HL-60 (cell line): Measurements from ENCODE around the gene FBN1.

Experiments
- DNase-seq, 2 experiments: peaks; one replicate each; pipeline ENCODE4 v3.0.0-alpha.2; 2010 to 2020; ENCODE audit warnings: low read depth in 1 of 2, low spot score in 1 of 2
- H3K27ac ChIP-seq: fragments of 250-450 bp; sonication (Bioruptor Pico); replicated peaks from 2 replicates; pipeline ENCODE4 v1.5.1; 2020; ENCODE audit warnings: mild to moderate bottlenecking, moderate library complexity
- H3K27me3 ChIP-seq: fragments of 250-450 bp; sonication (Bioruptor Pico); 2 replicates; pipeline ENCODE4 v1.5.1; 2021; ENCODE audit warnings: mild to moderate bottlenecking, moderate library complexity; ENCODE audit not compliant: insufficient read depth, poor library complexity, severe bottlenecking
- H3K4me3 ChIP-seq: replicated peaks from 2 replicates; pipeline ENCODE4 v1.5.1; 2011; ENCODE audit warnings: mild to moderate bottlenecking, control low read depth, low read length; ENCODE audit not compliant: insufficient read depth
- CTCF ChIP-seq: IDR thresholded peaks from one replicate; pipeline ENCODE4 v1.5.1; 2011; ENCODE audit warnings: low read length, control low read depth, inconsistent platforms; ENCODE audit not compliant: insufficient read depth
- GABPA ChIP-seq: IDR thresholded peaks from 2 replicates; pipeline ENCODE4 v1.6.1; 2012; ENCODE audit warnings: low read depth
- POLR2AphosphoS5 ChIP-seq: IDR thresholded peaks from 2 replicates; pipeline ENCODE4 v1.6.1; 2012; ENCODE audit warnings: low read depth
- REST ChIP-seq: IDR thresholded peaks from 2 replicates; pipeline ENCODE4 v1.6.1; 2012; ENCODE audit warnings: low read depth; ENCODE audit not compliant: insufficient replicate concordance
- SPI1 ChIP-seq: IDR thresholded peaks from 2 replicates; pipeline ENCODE4 v1.6.1; 2012; ENCODE audit warnings: low read depth, mild to moderate bottlenecking, borderline replicate concordance

The FBN1 gene

GRCh38 chr15:48418343-48418742 is 227.2 kb downstream of the FBN1 start:
- Histone ChIP-seq H3K27me3 (no peaks in the 10 kb centered on the region), H3K4me3 (no peak overlapping the region), H3K27ac (no peak overlapping the region)
- TF ChIP-seq SPI1 (no peak), REST (no peak)
- no peak for DNase-seq

- TF ChIP-seq SPI1 (no peak), REST (no peak), POLR2AphosphoS5 (no peak), CTCF (no peak), GABPA (no peak)
Observed at GRCh38 chr15:48416301-48416700, 229.2 kb downstream of the FBN1 start.

GRCh38 chr15:48415036-48415886 is 230.2 kb downstream of the FBN1 start:
- no peaks in the 10 kb centered on the region for H3K27me3 ChIP-seq
- H3K27ac ChIP-seq: no peak overlapping the region
- no peak overlapping the region for H3K4me3 ChIP-seq
- DNase-seq: no peak
- no peak for TF ChIP-seq POLR2AphosphoS5
- no peak for TF ChIP-seq CTCF
- TF ChIP-seq GABPA: no peak
- no peak for TF ChIP-seq REST
- no peak for TF ChIP-seq SPI1

More at GRCh38 chr15:48416301-48416700, 229.2 kb downstream of the FBN1 start:
- H3K27ac ChIP-seq: no peak overlapping the region
- H3K27me3 ChIP-seq: no peaks in the 10 kb centered on the region
- no peak overlapping the region for H3K4me3 ChIP-seq
- DNase-seq: no peak
